Mesenchymal stem cell (in vitro differentiated cells and primary cell): ENCODE measurements around the gene FAM184A. TPM values are rescaled to one million over a fixed set of nuclear protein-coding genes. Genes with fewer than 3 reads are reported as not detected.

Experiments used
- DNase-seq: peaks from one replicate; pipeline ENCODE4 v3.0.0-alpha.2; 2013
- H2AFZ ChIP-seq: one replicate; pipeline ENCODE4 v1.6.1; 2013; ENCODE audit warnings: low read depth, mild to moderate bottlenecking, control low read depth, inconsistent platforms, low read length, moderate library complexity
- H2AK5ac ChIP-seq: 2 replicates; pipeline ENCODE4 v1.6.1; 2013; ENCODE audit warnings: low read length, moderate library complexity, mild to moderate bottlenecking, inconsistent platforms; ENCODE audit not compliant: severe bottlenecking
- H2BK120ac ChIP-seq: one replicate; pipeline ENCODE4 v1.6.1; 2013; ENCODE audit warnings: low read depth, mild to moderate bottlenecking, inconsistent platforms, low read length, moderate library complexity
- H2BK12ac ChIP-seq, 2 experiments: one replicate each; pipeline ENCODE4 v1.6.1; 2013; ENCODE audit warnings: inconsistent platforms in 2 of 2, low read length in 2 of 2, mild to moderate bottlenecking in 2 of 2, moderate library complexity in 2 of 2, control low read depth in 1 of 2
- H2BK15ac ChIP-seq: one replicate; pipeline ENCODE4 v1.6.1; 2013; ENCODE audit warnings: mild to moderate bottlenecking, low read depth, inconsistent platforms; ENCODE audit not compliant: poor library complexity, severe bottlenecking
- H2BK5ac ChIP-seq: 2 replicates; pipeline ENCODE4 v1.6.1; 2013; ENCODE audit warnings: low read depth, mild to moderate bottlenecking, low read length, control low read depth, inconsistent platforms; ENCODE audit not compliant: poor library complexity, severe bottlenecking
- H3K14ac ChIP-seq, 2 experiments: one replicate each; pipeline ENCODE4 v1.6.1; 2013; ENCODE audit warnings: inconsistent platforms in 2 of 2, low read length in 2 of 2, control low read depth in 1 of 2, mild to moderate bottlenecking in 1 of 2, moderate library complexity in 1 of 2
- H3K18ac ChIP-seq, 2 experiments: one replicate each; pipeline ENCODE4 v1.6.1; 2013; ENCODE audit warnings: inconsistent platforms in 2 of 2, low read length in 2 of 2, control low read depth in 1 of 2, low read depth in 1 of 2, mild to moderate bottlenecking in 1 of 2
- H3K23ac ChIP-seq, 2 experiments: one replicate each; pipeline ENCODE4 v1.6.1; 2013; ENCODE audit warnings: inconsistent platforms in 2 of 2, low read length in 2 of 2, mild to moderate bottlenecking in 2 of 2, moderate library complexity in 2 of 2, control low read depth in 1 of 2
- H3K27ac ChIP-seq: 2 replicates; pipeline ENCODE4 v1.5.1; 2013; ENCODE audit warnings: mild to moderate bottlenecking, moderate library complexity, low read length, control low read depth, inconsistent platforms; ENCODE audit not compliant: poor library complexity, severe bottlenecking
- H3K27me3 ChIP-seq, 2 experiments: 2 replicates each; pipeline versions ENCODE4 v1.6.1 to v1.7.0; 2013; ENCODE audit warnings: low read length in 2 of 2, mild to moderate bottlenecking in 2 of 2, moderate library complexity in 2 of 2, control low read depth in 1 of 2, inconsistent platforms in 1 of 2; ENCODE audit not compliant: control insufficient read depth in 1 of 2, insufficient read depth in 1 of 2
- H3K36me3 ChIP-seq, 2 experiments: 2 replicates each; pipeline versions ENCODE4 v1.6.1 to v1.7.0; 2013; ENCODE audit warnings: low read length in 2 of 2, control low read depth in 1 of 2, inconsistent platforms in 1 of 2, low read depth in 1 of 2, mild to moderate bottlenecking in 1 of 2; ENCODE audit not compliant: insufficient read depth in 2 of 2, control insufficient read depth in 1 of 2
- H3K4ac ChIP-seq, 2 experiments: one replicate each; pipeline ENCODE4 v1.6.1; 2013; ENCODE audit warnings: inconsistent platforms in 2 of 2, low read length in 2 of 2, mild to moderate bottlenecking in 2 of 2, moderate library complexity in 2 of 2, control low read depth in 1 of 2, low read depth in 1 of 2
- H3K4me1 ChIP-seq: 2 replicates; pipeline ENCODE4 v1.6.1; 2013; ENCODE audit warnings: low read depth, low read length, control low read depth; ENCODE audit not compliant: control insufficient read depth, insufficient read depth
- H3K4me2 ChIP-seq: 2 replicates; pipeline ENCODE4 v1.6.1; 2013; ENCODE audit warnings: low read length, mild to moderate bottlenecking, inconsistent platforms; ENCODE audit not compliant: poor library complexity, severe bottlenecking
- H3K4me3 ChIP-seq, 2 experiments: 2 replicates each; pipeline versions ENCODE4 v1.5.1 to v1.7.0; 2013; ENCODE audit warnings: low read length in 2 of 2, mild to moderate bottlenecking in 2 of 2, control low read depth in 1 of 2, low read depth in 1 of 2; ENCODE audit not compliant: insufficient read depth in 1 of 2
- H3K79me1 ChIP-seq: replicated peaks from 2 replicates; pipeline ENCODE4 v1.6.1; 2013; ENCODE audit warnings: mild to moderate bottlenecking, control low read depth, low read length, inconsistent platforms; ENCODE audit not compliant: poor library complexity, severe bottlenecking
- H3K9ac ChIP-seq: 2 replicates; pipeline ENCODE4 v1.7.0; 2013; ENCODE audit warnings: mild to moderate bottlenecking, low read length, moderate library complexity
- H3K9me3 ChIP-seq: 2 replicates; pipeline ENCODE4 v1.7.0; 2013; ENCODE audit warnings: mild to moderate bottlenecking, low read length; ENCODE audit not compliant: control insufficient read depth
- H4K8ac ChIP-seq: one replicate; pipeline ENCODE4 v1.6.1; 2013; ENCODE audit warnings: inconsistent platforms, mild to moderate bottlenecking, low read length, moderate library complexity
- H4K91ac ChIP-seq: one replicate; pipeline ENCODE4 v1.6.1; 2013; ENCODE audit warnings: mild to moderate bottlenecking, low read length, inconsistent platforms
- whole genome bisulfite sequencing: methylation state at CpG from one replicate; pipeline ENCODE4 v1.1.7; 2013; ENCODE audit warnings: mixed read lengths; 5-methylcytosine and 5-hydroxymethylcytosine counted together
- small RNA-seq: library from polyadenylated mRNA; stranded (forward); fragments of <200 nt; extraction: miRNeasy Mini kit (QIAGEN cat#:217004); gene quantifications from one replicate; pipeline ENCODE3, GENCODE V24; 2013; ENCODE audit warnings: low read depth

FAM184A gene

DNA sequence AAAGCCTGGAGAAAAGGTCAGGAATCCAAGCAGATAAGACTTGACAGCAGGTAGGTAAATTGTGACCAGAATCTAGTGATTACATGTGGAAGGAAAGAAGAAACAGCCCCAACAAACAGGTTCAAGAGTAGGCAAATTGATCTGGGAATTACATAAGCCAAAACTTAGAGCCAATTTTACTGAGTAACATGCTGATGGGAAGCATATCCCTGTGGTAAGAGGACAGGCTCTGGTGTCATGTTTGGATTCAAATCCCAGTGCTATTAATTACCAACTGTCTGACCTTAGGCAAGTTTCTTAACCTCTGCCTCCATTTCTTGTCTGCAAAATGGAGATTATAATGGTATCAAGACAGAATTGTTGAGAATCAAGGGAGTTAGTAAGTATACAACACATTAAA, 163.9 kb downstream of the FAM184A start:
- peak overlapping the region; percentile 17 for H2AK5ac ChIP-seq
- H4K91ac ChIP-seq = no peak overlapping the region
- H2AFZ ChIP-seq = no peak overlapping the region
- H3K27ac ChIP-seq = no peak overlapping the region
- no peak for DNase-seq
- H3K23ac ChIP-seq = no peak overlapping the region
- no peaks in the 10 kb centered on the region for H3K27me3 ChIP-seq
- no peak overlapping the region for H2BK5ac ChIP-seq
- H3K9me3 ChIP-seq = no peaks in the 10 kb centered on the region
- no peak overlapping the region for H2BK15ac ChIP-seq
- no peak overlapping the region for H4K8ac ChIP-seq
- H3K79me1 ChIP-seq = peaks cover 10% of the 10 kb centered on the region
- no peak overlapping the region for H3K9ac ChIP-seq
- no peak overlapping the region for H3K4me2 ChIP-seq
- no peak overlapping the region for H3K4me3 ChIP-seq
- H3K36me3 ChIP-seq = peaks cover 3 to 74% of the 10 kb centered on the region in 2 experiments
- no peak overlapping the region for H3K14ac ChIP-seq
- H3K4ac ChIP-seq = no peak overlapping the region
- no peak overlapping the region for H3K18ac ChIP-seq
- no peak overlapping the region for H2BK12ac ChIP-seq
- peaks cover 2% of the 10 kb centered on the region for H3K4me1 ChIP-seq
- no peak overlapping the region for H2BK120ac ChIP-seq

DNA sequence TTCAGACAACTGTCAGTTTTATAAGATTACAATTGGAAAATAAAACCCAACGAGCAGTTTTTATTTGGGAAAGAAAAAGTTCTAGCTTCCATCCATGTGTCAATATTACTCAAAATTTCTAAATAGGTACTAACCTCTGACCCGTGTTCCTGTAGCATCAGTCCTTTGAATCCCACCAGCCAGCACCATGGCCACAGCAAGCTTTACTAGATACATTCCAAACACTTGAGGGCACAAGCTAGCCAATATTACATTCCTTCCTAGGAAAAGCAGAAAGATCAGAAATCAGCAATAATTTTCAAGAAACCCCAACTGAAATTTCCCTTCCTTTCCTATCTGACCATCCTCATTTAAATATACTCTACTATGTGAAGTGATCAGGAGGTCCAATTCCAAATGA, 165.3 kb downstream of the FAM184A start:
- H2BK15ac ChIP-seq = no peak overlapping the region
- no peak overlapping the region for H2BK120ac ChIP-seq
- H3K36me3 ChIP-seq = peaks cover 3 to 80% of the 10 kb centered on the region in 2 experiments
- H3K23ac ChIP-seq = no peak overlapping the region
- no peak overlapping the region for H2BK5ac ChIP-seq
- H3K9ac ChIP-seq = no peak overlapping the region
- no peak overlapping the region for H3K4me2 ChIP-seq
- no peaks in the 10 kb centered on the region for H3K9me3 ChIP-seq
- peaks cover 2% of the 10 kb centered on the region for H3K4me1 ChIP-seq
- no peak overlapping the region for H4K8ac ChIP-seq
- no peak overlapping the region for H3K14ac ChIP-seq
- H2AFZ ChIP-seq = no peak overlapping the region
- H3K79me1 ChIP-seq = peaks cover 10% of the 10 kb centered on the region
- no peak overlapping the region for H2BK12ac ChIP-seq
- no peak for DNase-seq
- no peak overlapping the region for H3K4ac ChIP-seq
- H4K91ac ChIP-seq = no peak overlapping the region
- no peak overlapping the region for H3K4me3 ChIP-seq
- H2AK5ac ChIP-seq = no peak overlapping the region
- no peak overlapping the region for H3K27ac ChIP-seq
- 93% methylated on average over 2 of the region's 2 CpGs for WGBS
- no peak overlapping the region for H3K18ac ChIP-seq
- H3K27me3 ChIP-seq = no peaks in the 10 kb centered on the region

DNA sequence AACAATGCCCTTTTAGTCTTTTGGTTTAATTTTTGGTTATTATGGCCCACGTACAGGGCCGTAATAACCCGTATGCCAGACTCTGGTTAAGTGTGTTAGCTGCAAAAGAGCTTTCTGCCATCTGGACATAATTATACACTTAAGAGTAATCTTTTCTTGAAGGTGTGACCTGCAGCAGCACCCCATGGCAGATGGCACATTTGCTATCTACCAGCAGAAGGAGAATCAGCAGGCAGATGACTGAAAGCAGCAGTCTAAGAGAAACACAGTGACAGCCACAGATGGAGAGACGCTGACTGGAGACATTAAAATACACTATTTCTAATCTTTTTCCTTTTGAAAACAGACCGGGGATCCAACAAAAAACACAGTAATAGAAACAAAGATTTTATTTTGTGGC, 165.8 kb downstream of the FAM184A start:
- Histone ChIP-seq H3K27me3 (no peaks in the 10 kb centered on the region), H2BK15ac (no peak overlapping the region), H3K4me2 (no peak overlapping the region), H2AK5ac (peak overlapping the region; percentile 96), H2BK12ac (no peak overlapping the region), H3K18ac (no peak overlapping the region), H2BK120ac (no peak overlapping the region), H3K4ac (no peak overlapping the region), H4K8ac (no peak overlapping the region), H3K9ac (no peak overlapping the region), H3K79me1 (peaks cover 10% of the 10 kb centered on the region), H4K91ac (no peak overlapping the region), H3K23ac (no peak overlapping the region), H2BK5ac (no peak overlapping the region), H3K36me3 (peaks cover 3 to 84% of the 10 kb centered on the region in 2 experiments), H3K4me3 (no peak overlapping the region), H3K9me3 (no peaks in the 10 kb centered on the region), H2AFZ (no peak overlapping the region), H3K14ac (no peak overlapping the region), H3K4me1 (peaks cover 2% of the 10 kb centered on the region), H3K27ac (no peak overlapping the region)
- no peak for DNase-seq
- WGBS = 100% methylated on average over 3 of the region's 5 CpGs

Small RNA genes lying within 50 kb of the gene (small RNA-seq; reads per million reads assigned to genes)
- gene MIR548B (not detected), gene RF00019 (not detected)
